Measurements from ENCODE around the gene ZSWIM8. TPM values are rescaled to one million over a fixed set of nuclear protein-coding genes. Genes with fewer than 3 reads are reported as not detected.
"Not testable (repeated sequence)": the region's sequence is repeated elsewhere in the genome, so short reads cannot be mapped to it uniquely, and the experiment has no call there.

ZSWIM8 gene
- total RNA-seq, 1 donor, result 76.7 TPM

DNA sequence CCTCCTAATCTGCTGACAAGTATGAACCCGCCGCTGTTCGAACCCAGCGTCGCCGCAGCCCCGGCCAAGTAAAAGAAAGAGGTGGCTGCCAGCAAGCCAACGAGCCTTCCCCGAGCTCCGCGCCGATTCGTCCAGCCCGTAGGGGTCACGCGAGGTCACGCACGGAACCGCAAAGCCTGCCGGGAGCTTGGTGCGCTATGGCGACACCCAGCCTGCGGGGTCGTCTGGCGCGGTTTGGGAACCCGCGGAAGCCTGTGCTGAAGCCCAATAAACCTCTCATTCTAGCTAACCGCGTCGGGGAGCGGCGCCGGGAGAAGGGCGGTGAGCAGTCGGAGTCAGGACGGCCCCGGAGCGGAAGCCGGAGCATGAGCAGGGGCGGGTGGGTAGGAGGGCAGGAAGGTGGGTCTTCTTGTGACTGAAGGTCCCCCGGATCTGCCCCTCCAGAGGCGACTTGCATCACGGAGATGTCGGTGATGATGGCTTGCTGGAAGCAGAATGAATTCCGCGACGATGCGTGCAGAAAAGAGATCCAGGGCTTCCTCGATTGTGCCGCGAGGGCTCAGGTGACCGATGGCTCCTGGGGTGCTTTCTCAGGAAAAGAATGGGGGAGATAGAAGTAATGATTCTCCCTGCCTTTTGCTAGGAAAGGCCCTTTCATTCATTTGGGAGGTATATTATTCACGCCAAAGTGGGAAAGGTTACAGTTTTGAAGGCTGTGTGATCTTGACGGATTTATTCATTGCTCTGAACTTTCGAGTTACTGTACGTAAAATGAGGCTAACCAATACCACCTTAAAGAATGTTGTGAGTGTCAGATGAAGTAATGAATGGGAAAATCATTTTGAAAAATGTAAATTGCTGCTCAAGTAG is 3.3 kb upstream of the ZSWIM8 start, which contains the start of gene CHCHD1:
CHCHD1 (plus strand) TSS at position 170 of the 870 bp plus-strand sequence; CDS start at position 198, 28 bp downstream.
- Histone ChIP-seq H4K20me1 (ENCODE audit: insufficient read depth, low read length) (peaks cover 12% of the 10 kb centered on the region), H3K4me2 (ENCODE audit: insufficient read depth, low read length) (peak within 1 kb of the TSS; percentile 94), H2AFZ (ENCODE audit: low read length) (peak within 1 kb of the TSS; percentile 79), H3K4me1 (ENCODE audit: insufficient read depth, low read length) (peaks cover 34% of the 10 kb centered on the region), H3K79me2 (ENCODE audit: insufficient read depth, low read length) (peaks cover 76% of the 10 kb centered on the region), H3K27ac (ENCODE audit: low read depth, low read length) (peak within 1 kb of the TSS; percentile 72), H3K36me3 (ENCODE audit: insufficient read depth, low read length) (peaks cover 21% of the 10 kb centered on the region), H3K9me3 (ENCODE audit: low read depth, low read length) (no peaks in the 10 kb centered on the region), H3K4me3 (ENCODE audit: insufficient read depth, low read length) (peak within 1 kb of the TSS; percentile 86), H3K27me3 (ENCODE audit: insufficient read depth, low read length) (no peaks in the 10 kb centered on the region)
- peak; percentile 98 for DNase-seq (ENCODE audit: insufficient read length, low spot score, missing footprints)
- TF ChIP-seq, protein P1, sequence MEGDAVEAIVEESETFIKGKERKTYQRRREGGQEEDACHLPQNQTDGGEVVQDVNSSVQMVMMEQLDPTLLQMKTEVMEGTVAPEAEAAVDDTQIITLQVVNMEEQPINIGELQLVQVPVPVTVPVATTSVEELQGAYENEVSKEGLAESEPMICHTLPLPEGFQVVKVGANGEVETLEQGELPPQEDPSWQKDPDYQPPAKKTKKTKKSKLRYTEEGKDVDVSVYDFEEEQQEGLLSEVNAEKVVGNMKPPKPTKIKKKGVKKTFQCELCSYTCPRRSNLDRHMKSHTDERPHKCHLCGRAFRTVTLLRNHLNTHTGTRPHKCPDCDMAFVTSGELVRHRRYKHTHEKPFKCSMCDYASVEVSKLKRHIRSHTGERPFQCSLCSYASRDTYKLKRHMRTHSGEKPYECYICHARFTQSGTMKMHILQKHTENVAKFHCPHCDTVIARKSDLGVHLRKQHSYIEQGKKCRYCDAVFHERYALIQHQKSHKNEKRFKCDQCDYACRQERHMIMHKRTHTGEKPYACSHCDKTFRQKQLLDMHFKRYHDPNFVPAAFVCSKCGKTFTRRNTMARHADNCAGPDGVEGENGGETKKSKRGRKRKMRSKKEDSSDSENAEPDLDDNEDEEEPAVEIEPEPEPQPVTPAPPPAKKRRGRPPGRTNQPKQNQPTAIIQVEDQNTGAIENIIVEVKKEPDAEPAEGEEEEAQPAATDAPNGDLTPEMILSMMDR (IDR thresholded peaks at IDR 0.05; ENCODE audit: extremely low read depth, low read depth, low read length), result no peak

DNA sequence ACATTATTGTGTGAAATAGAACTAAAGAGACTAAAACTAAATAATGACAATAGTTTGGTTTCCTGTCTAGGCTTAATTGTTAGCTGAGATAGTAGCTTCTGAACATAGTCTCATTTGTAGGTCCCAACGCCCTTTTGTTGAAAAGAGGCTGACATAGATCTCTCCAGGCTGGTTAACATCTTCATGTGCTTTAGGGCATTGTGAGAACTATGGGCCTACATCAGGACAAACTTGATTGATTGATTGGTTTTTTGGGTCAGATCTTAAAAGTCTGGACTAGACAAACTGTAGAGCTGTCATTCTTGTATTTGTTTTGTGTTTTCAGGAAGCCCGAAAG is 2.7 kb upstream of the ZSWIM8 start:
- peak overlapping the region; percentile 72 for H3K27ac ChIP-seq (ENCODE audit: low read depth, low read length)
- peaks cover 77% of the 10 kb centered on the region for H3K79me2 ChIP-seq (ENCODE audit: insufficient read depth, low read length)
- no peaks in the 10 kb centered on the region for H3K27me3 ChIP-seq (ENCODE audit: insufficient read depth, low read length)
- H4K20me1 ChIP-seq (ENCODE audit: insufficient read depth, low read length), result peaks cover 17% of the 10 kb centered on the region
- no peaks in the 10 kb centered on the region for H3K9me3 ChIP-seq (ENCODE audit: low read depth, low read length)
- peaks cover 21% of the 10 kb centered on the region for H3K36me3 ChIP-seq (ENCODE audit: insufficient read depth, low read length)
- H2AFZ ChIP-seq (ENCODE audit: low read length), result no peak overlapping the region
- peak overlapping the region; percentile 86 for H3K4me3 ChIP-seq (ENCODE audit: insufficient read depth, low read length)
- peaks cover 36% of the 10 kb centered on the region for H3K4me1 ChIP-seq (ENCODE audit: insufficient read depth, low read length)
- TF ChIP-seq, protein P1 (IDR thresholded peaks at IDR 0.05; ENCODE audit: extremely low read depth, low read depth, low read length), result no peak
- peak overlapping the region; percentile 94 for H3K4me2 ChIP-seq (ENCODE audit: insufficient read depth, low read length)
- DNase-seq (ENCODE audit: insufficient read length, low spot score, missing footprints), result peak; percentile 51

DNA sequence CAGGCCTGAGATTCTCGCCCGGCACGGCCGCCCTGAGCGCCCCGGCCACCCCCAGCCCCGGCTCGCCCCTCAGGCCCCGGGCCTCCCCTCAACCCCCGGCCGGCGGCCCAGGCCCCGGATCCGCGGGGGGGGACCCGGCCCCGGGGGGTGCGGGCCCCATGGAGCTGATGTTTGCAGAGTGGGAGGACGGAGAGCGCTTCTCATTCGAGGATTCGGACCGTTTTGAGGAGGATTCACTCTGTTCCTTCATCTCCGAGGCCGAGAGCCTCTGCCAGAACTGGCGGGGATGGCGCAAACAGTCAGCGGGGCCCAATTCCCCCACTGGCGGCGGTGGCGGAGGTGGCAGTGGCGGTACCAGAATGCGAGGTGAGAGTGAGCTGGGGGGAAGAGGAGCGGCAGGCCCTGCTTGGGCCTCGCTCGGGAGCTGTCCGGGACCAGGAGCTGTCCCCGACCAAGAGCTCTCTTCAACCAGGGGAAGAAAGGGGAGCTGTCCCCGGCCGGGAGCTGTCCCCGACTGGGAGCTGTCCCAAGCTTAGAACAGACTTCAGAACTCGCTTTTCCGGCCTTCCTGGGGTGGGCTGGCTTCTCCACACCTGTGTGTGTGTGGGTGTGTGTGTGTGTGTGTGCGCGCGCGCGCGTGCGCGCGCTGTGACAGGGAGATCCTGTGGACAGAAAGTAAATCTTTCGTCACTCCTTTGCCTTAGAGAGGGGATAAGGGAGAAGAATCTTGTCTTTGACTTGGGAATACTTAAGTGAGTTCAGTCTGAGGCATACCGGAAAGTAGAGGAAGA is 510 bp downstream of the ZSWIM8 start:
- Histone ChIP-seq H3K4me1 (ENCODE audit: insufficient read depth, low read length) (peaks cover 27% of the 10 kb centered on the region), H3K27me3 (ENCODE audit: insufficient read depth, low read length) (no peaks in the 10 kb centered on the region), H3K9me3 (ENCODE audit: low read depth, low read length) (no peaks in the 10 kb centered on the region), H3K4me3 (ENCODE audit: insufficient read depth, low read length) (peak overlapping the region; percentile 91), H3K27ac (ENCODE audit: low read depth, low read length) (peak overlapping the region; percentile 86), H3K79me2 (ENCODE audit: insufficient read depth, low read length) (peaks cover 79% of the 10 kb centered on the region), H3K4me2 (ENCODE audit: insufficient read depth, low read length) (peak overlapping the region; percentile 94), H4K20me1 (ENCODE audit: insufficient read depth, low read length) (peaks cover 34% of the 10 kb centered on the region), H3K36me3 (ENCODE audit: insufficient read depth, low read length) (peaks cover 20% of the 10 kb centered on the region), H2AFZ (ENCODE audit: low read length) (peak overlapping the region; percentile 61)
- TF ChIP-seq, protein P1 (IDR thresholded peaks at IDR 0.05; ENCODE audit: extremely low read depth, low read depth, low read length), result no peak
- DNase-seq (ENCODE audit: insufficient read length, low spot score, missing footprints), result peak; percentile 94

DNA sequence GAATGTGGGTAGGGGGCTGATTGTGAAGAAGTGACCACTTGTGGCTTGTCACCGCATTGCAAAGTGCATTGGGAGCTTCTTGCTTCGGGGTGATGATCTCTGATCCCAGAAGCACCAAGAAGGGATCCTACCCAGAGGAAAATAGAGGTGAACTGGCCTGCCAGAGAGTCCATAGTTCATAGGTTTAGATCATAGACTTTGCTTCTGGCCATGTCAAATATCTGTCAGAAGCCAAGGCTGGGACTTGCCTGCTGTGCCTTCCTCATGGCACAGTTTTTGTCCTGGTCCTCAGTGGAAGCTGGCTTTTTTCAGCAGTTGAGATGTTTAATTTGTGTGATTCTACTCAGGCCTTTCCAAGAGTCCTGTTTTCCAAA is 1.1 kb downstream of the ZSWIM8 start:
- Histone ChIP-seq H3K4me1 (ENCODE audit: insufficient read depth, low read length) (peaks cover 23% of the 10 kb centered on the region), H3K4me2 (ENCODE audit: insufficient read depth, low read length) (peak overlapping the region; percentile 94), H3K9me3 (ENCODE audit: low read depth, low read length) (no peaks in the 10 kb centered on the region), H4K20me1 (ENCODE audit: insufficient read depth, low read length) (peaks cover 34% of the 10 kb centered on the region), H3K27ac (ENCODE audit: low read depth, low read length) (peak overlapping the region; percentile 86), H2AFZ (ENCODE audit: low read length) (no peak overlapping the region), H3K79me2 (ENCODE audit: insufficient read depth, low read length) (peaks cover 76% of the 10 kb centered on the region), H3K4me3 (ENCODE audit: insufficient read depth, low read length) (peak overlapping the region; percentile 91), H3K27me3 (ENCODE audit: insufficient read depth, low read length) (no peaks in the 10 kb centered on the region), H3K36me3 (ENCODE audit: insufficient read depth, low read length) (peaks cover 26% of the 10 kb centered on the region)
- DNase-seq (ENCODE audit: insufficient read length, low spot score, missing footprints), result peak; percentile 92
- TF ChIP-seq, protein P1 (IDR thresholded peaks at IDR 0.05; ENCODE audit: extremely low read depth, low read depth, low read length), result no peak

DNA sequence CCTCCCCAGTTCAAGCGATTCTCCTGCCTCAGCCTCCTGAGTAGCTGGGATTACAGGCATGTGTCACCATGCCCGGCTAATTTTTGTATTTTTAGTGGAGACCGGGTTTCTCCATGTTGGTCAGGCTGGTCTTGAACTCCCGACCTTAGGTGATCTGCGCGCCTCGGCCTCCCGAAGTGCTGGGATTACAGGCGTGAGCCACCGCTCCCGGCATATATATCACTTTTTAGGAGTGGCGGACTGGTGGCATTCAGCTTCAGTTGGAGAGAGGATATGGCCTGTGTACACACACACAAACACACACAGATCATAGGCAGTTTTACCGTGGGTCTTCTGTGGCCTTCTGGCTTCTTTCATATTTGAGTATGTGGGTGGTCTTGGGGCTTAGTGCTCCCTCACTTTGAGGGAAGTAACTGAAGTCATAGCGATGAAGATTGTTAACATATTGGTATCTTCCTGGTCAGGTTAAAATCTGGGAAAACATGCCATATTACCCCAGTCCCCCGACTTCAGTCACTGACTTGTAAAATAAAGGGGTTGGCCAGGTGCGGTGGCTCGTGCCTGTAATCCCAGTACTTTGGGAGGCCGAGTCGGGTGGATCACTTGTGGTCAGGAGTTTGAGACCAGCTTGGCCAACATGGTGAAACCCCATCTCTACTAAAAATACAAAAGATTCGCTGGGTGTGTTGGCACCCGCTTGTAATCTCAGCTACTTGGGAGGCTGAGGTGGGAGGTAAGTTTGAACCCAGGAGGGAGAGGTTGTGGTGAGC is 1.8 kb downstream of the ZSWIM8 start:
- Histone ChIP-seq H3K4me2 (ENCODE audit: insufficient read depth, low read length) (peak overlapping the region; percentile 94), H4K20me1 (ENCODE audit: insufficient read depth, low read length) (peaks cover 34% of the 10 kb centered on the region), H3K4me3 (ENCODE audit: insufficient read depth, low read length) (peak overlapping the region; percentile 91), H3K4me1 (ENCODE audit: insufficient read depth, low read length) (peaks cover 23% of the 10 kb centered on the region), H3K79me2 (ENCODE audit: insufficient read depth, low read length) (peaks cover 69% of the 10 kb centered on the region), H3K36me3 (ENCODE audit: insufficient read depth, low read length) (peaks cover 33% of the 10 kb centered on the region)
- H3K9me3 ChIP-seq (ENCODE audit: low read depth, low read length); H2AFZ ChIP-seq (ENCODE audit: low read length); H3K27me3 ChIP-seq (ENCODE audit: insufficient read depth, low read length); H3K27ac ChIP-seq (ENCODE audit: low read depth, low read length): not testable (repeated sequence)
- peak; percentile 34 for DNase-seq (ENCODE audit: insufficient read length, low spot score, missing footprints)
